Measurements from ENCODE around the gene SPINT2. TPM values are rescaled to one million over a fixed set of nuclear protein-coding genes. Genes with fewer than 3 reads are reported as not detected.

Gene SPINT2
- total RNA-seq, 2 donors from 2014 or later: 11.1 to 52.7 TPM

DNA sequence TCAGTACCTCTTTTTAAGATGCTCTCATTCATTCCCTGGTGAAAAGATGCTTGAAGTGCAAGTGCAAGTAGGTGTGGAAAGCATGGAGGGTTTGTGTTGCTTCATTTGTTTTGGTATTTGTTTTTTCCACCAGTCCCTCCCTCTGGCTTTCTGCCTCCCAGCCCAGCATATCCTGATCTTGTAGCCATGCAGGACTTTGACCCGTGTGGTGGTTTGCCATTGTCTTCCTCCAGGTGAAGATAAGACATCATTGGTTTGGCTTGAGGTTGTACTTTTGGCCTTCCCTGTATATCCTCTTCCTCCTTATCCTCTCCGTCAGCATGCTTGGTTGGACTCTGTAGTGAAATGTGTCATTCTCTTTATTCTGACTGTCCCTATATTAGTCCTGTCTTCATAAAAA, 9.1 kb downstream of the SPINT2 start:
- H3K27ac ChIP-seq: no peak overlapping the region
- H3K27me3 ChIP-seq: no peaks in the 10 kb centered on the region
- peaks cover 0 to 42% of the 10 kb centered on the region in 2 donors for H3K4me1 ChIP-seq
- DNase-seq (ENCODE audit: low spot score): no peak
- H3K4me3 ChIP-seq: no peak overlapping the region
- no peaks in the 10 kb centered on the region for H3K9me3 ChIP-seq
- H3K36me3 ChIP-seq: no peaks in the 10 kb centered on the region
- TF ChIP-seq, protein P1, sequence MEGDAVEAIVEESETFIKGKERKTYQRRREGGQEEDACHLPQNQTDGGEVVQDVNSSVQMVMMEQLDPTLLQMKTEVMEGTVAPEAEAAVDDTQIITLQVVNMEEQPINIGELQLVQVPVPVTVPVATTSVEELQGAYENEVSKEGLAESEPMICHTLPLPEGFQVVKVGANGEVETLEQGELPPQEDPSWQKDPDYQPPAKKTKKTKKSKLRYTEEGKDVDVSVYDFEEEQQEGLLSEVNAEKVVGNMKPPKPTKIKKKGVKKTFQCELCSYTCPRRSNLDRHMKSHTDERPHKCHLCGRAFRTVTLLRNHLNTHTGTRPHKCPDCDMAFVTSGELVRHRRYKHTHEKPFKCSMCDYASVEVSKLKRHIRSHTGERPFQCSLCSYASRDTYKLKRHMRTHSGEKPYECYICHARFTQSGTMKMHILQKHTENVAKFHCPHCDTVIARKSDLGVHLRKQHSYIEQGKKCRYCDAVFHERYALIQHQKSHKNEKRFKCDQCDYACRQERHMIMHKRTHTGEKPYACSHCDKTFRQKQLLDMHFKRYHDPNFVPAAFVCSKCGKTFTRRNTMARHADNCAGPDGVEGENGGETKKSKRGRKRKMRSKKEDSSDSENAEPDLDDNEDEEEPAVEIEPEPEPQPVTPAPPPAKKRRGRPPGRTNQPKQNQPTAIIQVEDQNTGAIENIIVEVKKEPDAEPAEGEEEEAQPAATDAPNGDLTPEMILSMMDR (IDR thresholded peaks at IDR 0.05): no peak

DNA sequence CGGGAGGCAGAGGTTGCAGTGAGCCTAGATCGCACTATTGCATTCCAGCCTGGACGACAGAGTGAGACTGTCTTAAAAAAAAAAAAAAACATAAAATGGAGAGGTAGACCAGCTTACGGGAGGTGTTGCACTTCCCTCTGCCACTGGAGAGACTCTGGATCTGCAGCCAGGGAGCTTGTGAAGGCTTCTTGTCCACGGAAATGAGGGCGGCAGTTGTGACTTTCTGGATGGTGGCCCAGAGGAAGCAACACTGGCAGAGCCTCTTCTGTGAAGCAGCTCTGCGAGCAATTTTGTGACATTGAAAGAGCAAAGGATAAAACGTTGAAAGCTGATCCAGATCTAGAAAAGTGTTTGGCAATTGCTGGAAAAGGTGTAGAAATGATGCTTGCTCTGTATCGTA, 10.4 kb downstream of the SPINT2 start:
- Histone ChIP-seq H3K27ac (peak overlapping the region in 1 of 2 donors; percentile 24), H3K27me3 (no peaks in the 10 kb centered on the region), H3K4me3 (no peak overlapping the region), H3K9me3 (no peaks in the 10 kb centered on the region), H3K36me3 (no peaks in the 10 kb centered on the region), H3K4me1 (peaks cover 0 to 50% of the 10 kb centered on the region in 2 donors)
- TF ChIP-seq, protein P1 (IDR thresholded peaks at IDR 0.05): no peak
- no peak for DNase-seq (ENCODE audit: low spot score)

DNA sequence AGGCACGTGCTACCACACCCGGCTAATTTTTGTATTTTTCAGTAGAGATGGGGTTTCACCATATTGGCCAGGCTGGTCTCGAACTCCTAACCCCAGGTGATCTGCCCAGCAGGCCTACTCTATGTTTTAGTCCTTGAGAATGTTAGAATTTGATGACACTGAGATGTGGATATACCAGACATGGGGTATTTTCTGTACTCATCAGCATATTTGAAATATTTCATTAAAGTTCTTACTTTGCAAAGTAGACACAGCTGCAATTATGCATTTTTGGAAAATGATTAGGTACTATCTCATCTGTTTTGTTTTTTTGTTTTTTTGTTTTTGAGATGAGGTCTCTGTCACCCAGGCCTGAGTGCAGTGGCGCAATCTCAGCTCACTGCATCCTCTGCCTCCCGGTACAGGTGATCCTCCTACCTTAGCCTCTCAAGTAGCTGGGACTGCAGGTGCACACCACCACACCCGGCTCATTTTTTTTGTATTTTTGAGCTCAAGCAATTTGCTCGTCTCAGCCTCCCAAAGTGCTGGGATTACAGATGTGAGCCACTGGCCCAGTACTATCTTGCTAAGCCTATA, 12.7 kb downstream of the SPINT2 start:
- TF ChIP-seq, protein P1 (IDR thresholded peaks at IDR 0.05): no peak
- H3K36me3 ChIP-seq: no peaks in the 10 kb centered on the region
- no peak for DNase-seq (ENCODE audit: low spot score)
- H3K27me3 ChIP-seq: no peaks in the 10 kb centered on the region
- H3K27ac ChIP-seq: peak overlapping the region; percentile 72 to 79
- H3K4me3 ChIP-seq: no peak overlapping the region
- no peaks in the 10 kb centered on the region for H3K9me3 ChIP-seq
- H3K4me1 ChIP-seq: peaks cover 0 to 58% of the 10 kb centered on the region in 2 donors

DNA sequence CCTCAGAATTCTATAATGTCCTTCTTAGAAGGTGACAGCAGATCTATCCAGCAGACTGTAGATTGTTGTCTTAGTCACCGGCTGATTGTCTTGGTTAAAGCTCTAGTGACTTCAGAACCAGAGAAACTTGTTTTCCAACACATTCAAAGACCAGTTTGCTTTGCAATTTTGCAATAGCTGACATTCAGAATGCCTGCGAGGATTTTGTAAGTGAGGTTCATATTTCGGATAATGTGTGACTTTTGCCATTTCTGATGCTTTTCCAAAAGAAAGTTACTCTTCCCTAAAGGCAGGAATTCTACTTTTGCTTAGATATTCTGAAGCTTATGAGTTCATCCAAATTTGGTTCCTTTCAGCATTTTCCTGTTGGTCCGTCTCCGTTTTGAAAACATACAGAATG, 13.2 kb downstream of the SPINT2 start:
- peak overlapping the region; percentile 72 to 79 for H3K27ac ChIP-seq
- no peaks in the 10 kb centered on the region for H3K36me3 ChIP-seq
- no peaks in the 10 kb centered on the region for H3K27me3 ChIP-seq
- TF ChIP-seq, protein P1 (IDR thresholded peaks at IDR 0.05): no peak
- DNase-seq (ENCODE audit: low spot score): no peak
- H3K9me3 ChIP-seq: no peaks in the 10 kb centered on the region
- H3K4me1 ChIP-seq: peaks cover 0 to 58% of the 10 kb centered on the region in 2 donors
- no peak overlapping the region for H3K4me3 ChIP-seq

DNA sequence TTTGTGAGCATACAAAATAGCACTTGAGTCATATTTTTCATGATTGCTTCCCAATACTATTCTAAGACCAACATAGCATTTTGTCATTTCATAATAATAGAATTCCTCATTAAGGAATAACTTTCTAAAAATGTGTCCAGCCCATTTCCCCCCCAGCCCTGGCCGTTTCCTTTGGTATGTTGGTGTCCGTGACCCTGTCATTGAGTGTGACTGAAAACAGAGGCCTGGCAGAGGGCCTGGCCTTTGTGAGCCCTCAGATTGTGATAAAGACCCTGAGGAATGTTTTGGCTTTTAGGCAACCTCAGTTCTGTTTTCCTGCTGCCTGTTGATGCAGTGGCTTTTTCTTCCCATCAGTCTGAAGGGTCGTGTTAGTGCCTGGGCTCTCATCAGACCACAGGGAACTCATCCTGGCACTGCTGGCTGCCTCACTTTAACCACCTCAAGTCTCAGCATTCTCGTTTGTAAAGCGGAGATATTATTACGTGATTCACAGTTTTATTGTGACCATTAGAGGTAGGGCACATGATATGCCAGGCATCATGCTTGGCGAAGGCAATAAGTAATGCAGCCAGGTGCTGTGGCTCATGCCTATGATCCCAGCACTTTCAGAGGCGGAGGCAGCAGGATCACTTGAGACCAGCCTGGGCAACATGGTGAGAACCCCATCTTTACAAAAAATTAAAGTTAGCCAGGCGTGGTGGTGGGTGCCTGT, 13.8 kb downstream of the SPINT2 start:
- Histone ChIP-seq H3K27ac (peak overlapping the region; percentile 72 to 79), H3K4me1 (peaks cover 0 to 58% of the 10 kb centered on the region in 2 donors), H3K9me3 (no peaks in the 10 kb centered on the region), H3K27me3 (no peaks in the 10 kb centered on the region), H3K36me3 (no peaks in the 10 kb centered on the region), H3K4me3 (no peak overlapping the region)
- TF ChIP-seq, protein P1 (IDR thresholded peaks at IDR 0.05): no peak
- DNase-seq (ENCODE audit: low spot score): peak; percentile 83
